ENCODE data around the gene GRM8. TPM values are rescaled to one million over a fixed set of nuclear protein-coding genes. Genes with fewer than 3 reads are reported as not detected.
A peak's percentile ranks its signal among the peaks of the same experiment; 100 is the strongest.

Gene GRM8
- total RNA-seq, 1 experiment from 2014 or later = 1.8 TPM

DNA sequence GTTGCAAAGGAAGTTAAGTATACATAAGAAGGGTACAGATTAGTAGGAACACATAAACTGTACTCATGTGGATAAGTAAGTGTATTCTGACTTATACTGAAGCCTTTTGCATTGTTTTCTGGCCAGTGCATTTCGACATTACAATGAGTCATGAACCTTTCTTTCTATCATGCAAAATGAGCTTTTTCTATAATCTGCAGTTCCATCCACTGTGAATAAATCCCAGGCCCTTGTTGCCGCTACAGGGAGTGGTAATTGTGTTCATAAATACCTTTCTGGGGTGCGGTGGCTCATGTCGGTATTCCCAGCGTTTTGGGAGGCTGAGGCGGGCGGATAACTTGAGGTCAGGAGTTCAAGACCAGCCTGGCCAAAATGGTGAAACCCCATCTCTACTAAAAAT lies 858.3 kb downstream of the GRM8 start:
- Histone ChIP-seq H4K91ac (ENCODE audit: insufficient read length, low read depth, low read length) (no peak overlapping the region), H3K79me2 (ENCODE audit: insufficient read depth, low read length) (no peaks in the 10 kb centered on the region), H4K8ac (replicated peaks; ENCODE audit: insufficient read length, low read depth, low read length) (no peak overlapping the region), H3K23me2 (ENCODE audit: insufficient read length, low read depth, low read length, poor library complexity, severe bottlenecking) (no peaks in the 10 kb centered on the region), H3T11ph (ENCODE audit: low read length) (no peak overlapping the region), H2BK120ac (ENCODE audit: low read depth, low read length, poor library complexity, severe bottlenecking) (no peak overlapping the region), H3K27me3 (ENCODE audit: insufficient read depth, low read length) (no peaks in the 10 kb centered on the region), H3K14ac (ENCODE audit: insufficient read depth, low read length) (no peak overlapping the region), H2AK5ac (ENCODE audit: insufficient read length, low read length) (no peak overlapping the region), H2BK12ac (ENCODE audit: insufficient read length, low read depth, low read length) (no peak overlapping the region), H3K18ac (ENCODE audit: insufficient read length, low read depth, low read length) (no peak overlapping the region), H3K4me1 (ENCODE audit: insufficient read depth, low read length) (no peaks in the 10 kb centered on the region), H3K23ac (ENCODE audit: insufficient read length, low read depth, low read length) (no peak overlapping the region), H3K4ac (ENCODE audit: low read depth, low read length) (no peak overlapping the region), H3K79me1 (ENCODE audit: insufficient read depth, low read depth, low read length, poor library complexity, severe bottlenecking) (no peaks in the 10 kb centered on the region), H3K56ac (ENCODE audit: insufficient read length, low read depth, low read length) (no peak overlapping the region), H3K9me3 (ENCODE audit: control insufficient read depth, low read depth, low read length) (no peaks in the 10 kb centered on the region), H2BK15ac (ENCODE audit: low read depth, low read length) (no peak overlapping the region), H3K4me2 (ENCODE audit: insufficient read depth, insufficient read length, low read length) (no peak overlapping the region), H2AFZ (ENCODE audit: low read length) (no peak overlapping the region), H3K27ac (ENCODE audit: insufficient read length, low read depth, low read length) (no peak overlapping the region), H4K5ac (ENCODE audit: insufficient read length, low read depth, low read length) (no peak overlapping the region), H3K9ac (ENCODE audit: extremely low read depth, insufficient read length, low read length) (no peak overlapping the region), H4K20me1 (ENCODE audit: control insufficient read depth, insufficient read depth, insufficient read length) (no peaks in the 10 kb centered on the region), H2BK5ac (ENCODE audit: insufficient read length, low read length) (no peak overlapping the region), H2BK20ac (ENCODE audit: low read depth, low read length, poor library complexity, severe bottlenecking) (no peak overlapping the region)
- no peaks in the 10 kb centered on the region for H3K36me3 Mint-ChIP-seq (ENCODE audit: insufficient read depth in 1 of 3, low read depth in 3 of 3)
- H3K4me3 Mint-ChIP-seq = no peak overlapping the region
- no peak for TF ChIP-seq CTCF (conservative IDR thresholded peaks at IDR 0.05)
- no peak overlapping the region for H3K27ac Mint-ChIP-seq
- H3K27me3 Mint-ChIP-seq (ENCODE audit: low read depth) = no peaks in the 10 kb centered on the region
- DNase-seq = no peak
- WGBS (ENCODE audit: extremely low coverage, insufficient read length, low lambda C conversion rate) = no CpG with 5 or more reads among the region's 7 CpGs
- H3K4me1 Mint-ChIP-seq = peaks cover 0 to 2% of the 10 kb centered on the region in 2 experiments; a peak in 1 of 4 replicates
- H3K9me3 Mint-ChIP-seq = no peaks in the 10 kb centered on the region; a peak in 1 of 5 replicates

Small RNA genes lying within 50 kb of the gene (microRNA-seq; reads per million reads assigned to microRNA genes)
- 1.4 reads per million, percentile 10 among the genes with 10 or more reads in this experiment for gene MIR592 (ENCODE audit: borderline microRNAs expressed)

Other genes starting within 250 kb of the GRM8 start
- 9.7 and 11.0 TPM in 2 replicates for gene ZNF800, start 139.8 kb upstream of the GRM8 start, total RNA-seq (2021)

All from H9 (cell line).